B cell (primary cell): Measurements from ENCODE around the gene TRIP11. TPM values are rescaled to one million over a fixed set of nuclear protein-coding genes. Genes with fewer than 3 reads are reported as not detected.

Source experiments
- ATAC-seq: fragments of 200-7000 bp; cut with Tn5 transposase; one replicate; pipeline ENCODE4 v1.10.0; 2021; ENCODE audit warnings: low read depth, mild to moderate bottlenecking, moderate number of reproducible peaks, moderate library complexity
- CTCF ChIA-PET: fragments of 350-600 bp; sonication (Branson Sonifier 250); formaldehyde crosslinking; loops from one replicate; lab custom pipeline; 2021; ENCODE audit warnings: antibody characterized with exemption, inconsistent platforms; lab: Charles Lee
- POLR2A ChIA-PET: fragments of 350-600 bp; sonication (Branson Sonifier 250); formaldehyde crosslinking; loops from one replicate; lab custom pipeline; 2021; ENCODE audit warnings: antibody characterized with exemption; lab: Charles Lee
- DNase-seq: peaks from one replicate; pipeline ENCODE4 v3.0.0; 2013
- H2AFZ ChIP-seq: 2 replicates; pipeline ENCODE4 v1.6.1; 2012; ENCODE audit warnings: mild to moderate bottlenecking, low read depth, low read length; ENCODE audit not compliant: insufficient read depth, poor library complexity, severe bottlenecking
- H3K27ac ChIP-seq, 2 donors: 1 replicate in 1 of 2; 2 replicates in 1 of 2; pipeline ENCODE4 v1.5.1; 2012 to 2013; ENCODE audit warnings: low read length in 2 of 2, mild to moderate bottlenecking in 2 of 2, moderate library complexity in 1 of 2
- H3K27me3 ChIP-seq, 4 experiments: fragments of 200-600 bp in 1 of 4; sonication (generic) in 1 of 4; replicated peaks in 1 of 4; 1 replicate in 2 of 4; 2 replicates in 2 of 4; pipeline versions ENCODE4 v1.6.1 to v1.7.0; 2013 to 2016; ENCODE audit warnings: low read length in 3 of 4, mild to moderate bottlenecking in 2 of 4, mixed read lengths in 1 of 4, moderate library complexity in 1 of 4; ENCODE audit not compliant: insufficient read depth in 4 of 4, control insufficient read depth in 3 of 4; ENCODE audit errors: control extremely low read depth in 1 of 4
- H3K36me3 ChIP-seq, 2 experiments: replicated peaks in 1 of 2; 1 replicate in 1 of 2; 2 replicates in 1 of 2; pipeline versions ENCODE4 v1.6.1 to v1.7.1; 2013; ENCODE audit warnings: low read length in 1 of 2; ENCODE audit not compliant: insufficient read depth in 2 of 2, control insufficient read depth in 1 of 2; ENCODE audit errors: control extremely low read depth in 1 of 2, extremely low read depth in 1 of 2
- H3K4me1 ChIP-seq, 2 donors: fragments of 200-600 bp in 1 of 2; sonication (generic) in 1 of 2; 1 replicate in 1 of 2; 2 replicates in 1 of 2; pipeline versions ENCODE4 v1.5.1 to v1.6.1; 2013 to 2017; ENCODE audit warnings: low read length in 2 of 2; ENCODE audit not compliant: control insufficient read depth in 2 of 2, insufficient read depth in 2 of 2
- H3K4me2 ChIP-seq: replicated peaks from 2 replicates; pipeline ENCODE3; 2012; ENCODE audit warnings: mild to moderate bottlenecking, low read depth, low read length; ENCODE audit not compliant: poor library complexity, severe bottlenecking
- H3K4me3 ChIP-seq, 5 experiments: fragments of 200-600 bp in 1 of 5; sonication (generic) in 1 of 5; 1 replicate in 3 of 5; 2 replicates in 2 of 5; pipeline versions ENCODE4 v1.5.1 to v1.7.0; 2011 to 2016; ENCODE audit warnings: low read length in 4 of 5, mild to moderate bottlenecking in 4 of 5, low read depth in 2 of 5, control low read depth in 1 of 5, moderate library complexity in 1 of 5; ENCODE audit not compliant: insufficient read depth in 1 of 5; ENCODE audit errors: control extremely low read depth in 1 of 5, extremely low read depth in 1 of 5
- H3K79me2 ChIP-seq: fragments of 200-600 bp; sonication (generic); one replicate; pipeline ENCODE4 v1.6.0; 2016; ENCODE audit warnings: low read length; ENCODE audit not compliant: control insufficient read depth, insufficient read depth
- H3K9ac ChIP-seq: fragments of 200-600 bp; sonication (generic); 2 replicates; pipeline ENCODE4 v1.6.1; 2017; ENCODE audit warnings: mild to moderate bottlenecking, low read length, moderate library complexity
- H3K9me3 ChIP-seq, 3 donors: one replicate each; pipeline versions ENCODE4 v1.6.1 to v1.7.1; 2013; ENCODE audit warnings: low read length in 2 of 3; ENCODE audit not compliant: control insufficient read depth in 2 of 3, insufficient read depth in 1 of 3; ENCODE audit errors: control extremely low read depth in 1 of 3
- H4K20me1 ChIP-seq: 2 replicates; pipeline ENCODE4 v1.6.0; 2012; ENCODE audit warnings: mild to moderate bottlenecking, low read length; ENCODE audit not compliant: insufficient read depth, control insufficient read depth, poor library complexity, severe bottlenecking
- H3K27ac Mint-ChIP-seq: one replicate; pipeline ENCODE4 v1.8.0; 2021; ENCODE audit warnings: mixed read lengths
- H3K27me3 Mint-ChIP-seq: one replicate; pipeline ENCODE4 v1.8.0; 2021; ENCODE audit warnings: mixed read lengths
- H3K4me1 Mint-ChIP-seq: one replicate; pipeline ENCODE4 v1.8.0; 2021; ENCODE audit warnings: mixed read lengths
- H3K4me3 Mint-ChIP-seq: one replicate; pipeline ENCODE4 v1.8.0; 2021; ENCODE audit warnings: mixed read lengths
- H3K9me3 Mint-ChIP-seq: one replicate; pipeline ENCODE4 v1.8.0; 2022; ENCODE audit warnings: mixed read lengths; ENCODE audit not compliant: insufficient read depth
- EZH2 ChIP-seq: IDR thresholded peaks from 2 replicates; pipeline ENCODE4 v1.6.1; 2012; ENCODE audit warnings: borderline replicate concordance, low read depth, mild to moderate bottlenecking, moderate library complexity, low read length; ENCODE audit not compliant: insufficient read depth, poor library complexity, severe bottlenecking
- WGBS: methylation state at CpG from one replicate; pipeline ENCODE4 v1.1.5; 2013; ENCODE audit warnings: missing lambda C conversion rate; ENCODE audit not compliant: insufficient coverage; 5-methylcytosine and 5-hydroxymethylcytosine counted together
- intact Hi-C: fragments of 100-400 bp; cut with micrococcal nuclease; formaldehyde crosslinking; loops from one replicate; pipeline ENCODE4 v1.10.0; 2022
- polyA plus RNA-seq: library from polyadenylated mRNA; depleted of rRNA; stranded (reverse); fragments of >200 nt; gene quantifications from 2 replicates; pipeline ENCODE4 v1.2.3, GENCODE V29; 2012
- total RNA-seq, 2 donors: library from RNA; stranded (reverse); fragments of 120-200 nt in 1 of 2; gene quantifications; 1 replicate in 1 of 2; 2 replicates in 1 of 2; pipeline versions ENCODE4 v1.2.3 to v1.2.4, GENCODE V29; 2013 to 2022
- TF ChIP-seq, protein P1 (sequence below): fragments of 200-600 bp; IDR thresholded peaks from one replicate; pipeline ENCODE4 v1.8.0; 2022; ENCODE audit warnings: antibody characterized with exemption, mild to moderate bottlenecking

Gene TRIP11
- total and polyA plus RNA-seq, 2 donors (not counting 1 experiment from before 2014, with no cell fraction given) = 6.4 to 62.2 TPM

DNA sequence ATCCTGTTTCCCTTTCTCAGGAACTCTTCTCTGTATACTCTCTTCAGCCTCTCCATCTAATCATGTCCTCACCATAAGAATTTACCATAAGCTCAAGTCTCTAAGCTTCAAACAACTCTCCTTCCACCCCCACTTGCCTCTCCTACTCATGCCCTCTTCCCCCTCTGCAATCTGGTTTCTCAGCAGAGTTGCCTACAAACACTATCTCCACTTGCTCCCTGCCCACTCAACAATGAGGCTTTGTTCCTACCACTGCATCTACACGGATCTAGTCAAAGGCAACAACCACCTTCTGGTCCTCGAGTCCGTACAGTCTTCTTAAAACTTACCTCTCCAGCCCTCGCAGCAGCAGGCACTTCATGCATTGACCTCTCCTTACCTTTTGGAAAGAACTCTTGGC is 75.1 kb downstream of the TRIP11 start:
- TF ChIP-seq EZH2 = no peak
- TF ChIP-seq, protein P1, sequence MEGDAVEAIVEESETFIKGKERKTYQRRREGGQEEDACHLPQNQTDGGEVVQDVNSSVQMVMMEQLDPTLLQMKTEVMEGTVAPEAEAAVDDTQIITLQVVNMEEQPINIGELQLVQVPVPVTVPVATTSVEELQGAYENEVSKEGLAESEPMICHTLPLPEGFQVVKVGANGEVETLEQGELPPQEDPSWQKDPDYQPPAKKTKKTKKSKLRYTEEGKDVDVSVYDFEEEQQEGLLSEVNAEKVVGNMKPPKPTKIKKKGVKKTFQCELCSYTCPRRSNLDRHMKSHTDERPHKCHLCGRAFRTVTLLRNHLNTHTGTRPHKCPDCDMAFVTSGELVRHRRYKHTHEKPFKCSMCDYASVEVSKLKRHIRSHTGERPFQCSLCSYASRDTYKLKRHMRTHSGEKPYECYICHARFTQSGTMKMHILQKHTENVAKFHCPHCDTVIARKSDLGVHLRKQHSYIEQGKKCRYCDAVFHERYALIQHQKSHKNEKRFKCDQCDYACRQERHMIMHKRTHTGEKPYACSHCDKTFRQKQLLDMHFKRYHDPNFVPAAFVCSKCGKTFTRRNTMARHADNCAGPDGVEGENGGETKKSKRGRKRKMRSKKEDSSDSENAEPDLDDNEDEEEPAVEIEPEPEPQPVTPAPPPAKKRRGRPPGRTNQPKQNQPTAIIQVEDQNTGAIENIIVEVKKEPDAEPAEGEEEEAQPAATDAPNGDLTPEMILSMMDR = no peak
- H3K4me2 ChIP-seq = no peak overlapping the region
- no peak overlapping the region for H3K9ac ChIP-seq
- peaks cover 0 to 6% of the 10 kb centered on the region in 2 donors for H3K4me1 ChIP-seq
- H3K27me3 ChIP-seq = no peaks in the 10 kb centered on the region
- CTCF ChIA-PET = no interaction called here
- POLR2A ChIA-PET = no interaction called here
- H2AFZ ChIP-seq = no peak overlapping the region
- intact Hi-C loops = no loop called here
- Mint-ChIP-seq H3K27ac (no peak overlapping the region), H3K4me1 (peaks cover 12% of the 10 kb centered on the region), H3K4me3 (no peak overlapping the region), H3K27me3 (no peaks in the 10 kb centered on the region), H3K9me3 (no peaks in the 10 kb centered on the region)
- H4K20me1 ChIP-seq = no peaks in the 10 kb centered on the region
- H3K9me3 ChIP-seq = no peaks in the 10 kb centered on the region
- DNase-seq (no peak), ATAC-seq (no peak)
- no peak overlapping the region for H3K4me3 ChIP-seq
- H3K79me2 ChIP-seq = no peaks in the 10 kb centered on the region
- WGBS = 92% methylated on average over 4 of the region's 4 CpGs
- no peak overlapping the region for H3K27ac ChIP-seq
- peaks cover 9% of the 10 kb centered on the region in 2 experiments for H3K36me3 ChIP-seq

DNA sequence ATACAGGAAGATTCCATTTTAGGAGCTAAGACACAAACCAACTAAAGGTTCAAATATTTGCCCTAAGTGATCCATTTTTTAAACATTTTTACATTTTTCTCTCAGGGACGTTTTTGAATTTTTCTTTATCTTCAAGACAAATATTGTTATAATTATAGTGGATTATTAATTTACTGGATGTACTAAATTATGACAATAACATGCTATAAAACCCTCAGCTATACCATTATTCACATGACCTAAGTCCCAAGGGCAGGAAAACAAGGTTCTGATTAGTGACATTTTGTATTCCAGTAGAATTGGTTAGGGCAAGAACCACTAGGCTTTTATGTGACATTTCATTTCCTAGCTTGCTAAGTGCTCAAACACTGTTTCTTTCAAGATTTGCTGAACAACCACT is 75.8 kb downstream of the TRIP11 start:
- H2AFZ ChIP-seq = no peak overlapping the region
- TF ChIP-seq EZH2 = no peak
- TF ChIP-seq, protein P1 = no peak
- POLR2A ChIA-PET = no interaction called here
- H4K20me1 ChIP-seq = no peaks in the 10 kb centered on the region
- intact Hi-C loops = no loop called here
- Mint-ChIP-seq H3K9me3 (no peaks in the 10 kb centered on the region), H3K4me1 (peaks cover 12% of the 10 kb centered on the region), H3K4me3 (no peak overlapping the region), H3K27me3 (no peaks in the 10 kb centered on the region), H3K27ac (no peak overlapping the region)
- H3K36me3 ChIP-seq = peaks cover 4 to 5% of the 10 kb centered on the region in 2 experiments
- H3K27me3 ChIP-seq = no peaks in the 10 kb centered on the region
- H3K9ac ChIP-seq = no peak overlapping the region
- no peaks in the 10 kb centered on the region for H3K79me2 ChIP-seq
- peaks cover 0 to 6% of the 10 kb centered on the region in 2 donors for H3K4me1 ChIP-seq
- WGBS = no CpG with 5 or more reads among the region's 1 CpG
- ATAC-seq (no peak), DNase-seq (no peak)
- no peaks in the 10 kb centered on the region for H3K9me3 ChIP-seq
- CTCF ChIA-PET = no interaction called here
- H3K27ac ChIP-seq = no peak overlapping the region
- H3K4me3 ChIP-seq = no peak overlapping the region
- H3K4me2 ChIP-seq = no peak overlapping the region
